Loucy (cell line): ENCODE measurements around the gene DSCAML1.

Experiments used
- CTCF ChIP-seq: fragments of 200-600 bp; sonication (generic); conservative IDR thresholded peaks from 2 replicates; pipeline ENCODE4 v1.5.1; 2014; ENCODE audit warnings: mild to moderate bottlenecking, antibody characterized with exemption, low read length
- EZH2phosphoT487 ChIP-seq: fragments of 200-600 bp; IDR thresholded peaks from 2 replicates; pipeline ENCODE4 v1.6.1; 2018; ENCODE audit warnings: antibody characterized with exemption, mild to moderate bottlenecking, moderate library complexity, borderline replicate concordance

- TF ChIP-seq CTCF (no peak), EZH2phosphoT487 (no peak)
These were observed 63.7 kb downstream of the DSCAML1 start for GRCh38 chr11:117733316-117733715.
